ENCODE measurements around the gene LTBP2.

GRCh38 chr14:74563586-74564159, 48.4 kb downstream of the LTBP2 start:
- TF ChIP-seq CTCF (IDR thresholded peaks at IDR 0.05; ENCODE audit: poor library complexity): peak; percentile 19
- TF ChIP-seq EZH2 (IDR thresholded peaks at IDR 0.05; ENCODE audit: borderline replicate concordance): no peak

Data from hepatocyte (in vitro differentiated cells).